GM18526 (cell line): ENCODE measurements around the gene TPGS1.

ENCODE experiments used
- POLR2A ChIP-seq: IDR thresholded peaks from 3 replicates; pipeline ENCODE4 v1.6.1; 2011; ENCODE audit not compliant: insufficient read length; ENCODE audit errors: extremely low read depth

Gene TPGS1, protein sequence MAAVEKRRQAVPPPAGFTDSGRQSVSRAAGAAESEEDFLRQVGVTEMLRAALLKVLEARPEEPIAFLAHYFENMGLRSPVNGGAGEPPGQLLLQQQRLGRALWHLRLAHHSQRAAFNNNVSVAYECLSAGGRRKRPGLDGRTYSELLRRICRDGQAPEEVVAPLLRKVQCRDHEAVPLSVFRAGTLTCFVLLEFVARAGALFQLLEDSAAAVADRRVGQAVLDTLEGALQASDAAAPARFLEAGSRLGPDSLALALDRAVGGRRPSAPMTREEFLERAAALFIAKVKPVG

DNA sequence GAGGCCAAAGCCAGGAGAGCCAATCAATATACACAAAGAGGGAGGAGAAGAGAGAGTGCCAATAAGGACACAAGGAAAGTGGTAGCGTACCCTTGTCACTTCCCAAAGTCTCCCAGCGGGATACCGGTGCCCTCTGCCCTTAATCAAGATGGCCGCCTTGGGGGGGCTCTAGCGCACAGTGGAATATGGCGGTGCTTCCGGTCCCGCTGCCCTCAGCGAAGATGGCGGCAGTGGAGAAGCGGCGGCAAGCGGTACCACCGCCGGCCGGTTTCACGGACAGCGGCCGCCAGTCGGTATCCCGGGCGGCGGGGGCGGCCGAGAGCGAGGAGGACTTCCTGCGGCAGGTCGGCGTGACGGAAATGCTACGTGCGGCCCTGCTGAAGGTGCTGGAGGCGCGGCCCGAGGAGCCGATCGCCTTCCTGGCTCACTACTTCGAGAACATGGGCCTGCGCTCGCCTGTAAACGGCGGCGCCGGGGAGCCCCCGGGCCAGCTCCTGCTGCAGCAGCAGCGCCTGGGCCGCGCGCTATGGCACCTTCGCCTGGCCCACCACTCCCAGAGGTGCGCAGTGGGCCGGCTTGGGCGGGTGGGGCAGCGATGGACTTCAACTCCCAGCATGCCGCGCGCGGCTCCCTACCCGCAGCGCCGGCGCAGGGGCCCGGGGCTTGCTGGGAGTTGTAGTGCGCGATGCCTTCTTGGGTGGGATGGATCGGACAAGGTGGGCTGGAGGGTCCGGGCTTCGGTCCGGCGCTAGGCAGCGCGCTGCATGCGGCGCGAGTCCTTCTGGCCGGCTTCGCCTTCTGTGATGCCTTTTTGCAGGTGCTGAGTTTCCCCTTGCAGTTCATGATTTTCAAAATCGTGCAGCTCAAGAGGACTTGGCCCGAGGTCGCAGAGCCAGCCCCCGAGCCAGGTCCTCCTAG, at the start of gene TPGS1:
TSS of gene TPGS1 (plus strand) at position 212 of the 918 bp plus-strand sequence. CDS start at position 222, 10 bp downstream.
- TF ChIP-seq POLR2A: peak; percentile 48

- no peak for TF ChIP-seq POLR2A
These were observed 49.7 kb upstream of the TPGS1 start for GRCh38 chr19:457636-458035.

DNA sequence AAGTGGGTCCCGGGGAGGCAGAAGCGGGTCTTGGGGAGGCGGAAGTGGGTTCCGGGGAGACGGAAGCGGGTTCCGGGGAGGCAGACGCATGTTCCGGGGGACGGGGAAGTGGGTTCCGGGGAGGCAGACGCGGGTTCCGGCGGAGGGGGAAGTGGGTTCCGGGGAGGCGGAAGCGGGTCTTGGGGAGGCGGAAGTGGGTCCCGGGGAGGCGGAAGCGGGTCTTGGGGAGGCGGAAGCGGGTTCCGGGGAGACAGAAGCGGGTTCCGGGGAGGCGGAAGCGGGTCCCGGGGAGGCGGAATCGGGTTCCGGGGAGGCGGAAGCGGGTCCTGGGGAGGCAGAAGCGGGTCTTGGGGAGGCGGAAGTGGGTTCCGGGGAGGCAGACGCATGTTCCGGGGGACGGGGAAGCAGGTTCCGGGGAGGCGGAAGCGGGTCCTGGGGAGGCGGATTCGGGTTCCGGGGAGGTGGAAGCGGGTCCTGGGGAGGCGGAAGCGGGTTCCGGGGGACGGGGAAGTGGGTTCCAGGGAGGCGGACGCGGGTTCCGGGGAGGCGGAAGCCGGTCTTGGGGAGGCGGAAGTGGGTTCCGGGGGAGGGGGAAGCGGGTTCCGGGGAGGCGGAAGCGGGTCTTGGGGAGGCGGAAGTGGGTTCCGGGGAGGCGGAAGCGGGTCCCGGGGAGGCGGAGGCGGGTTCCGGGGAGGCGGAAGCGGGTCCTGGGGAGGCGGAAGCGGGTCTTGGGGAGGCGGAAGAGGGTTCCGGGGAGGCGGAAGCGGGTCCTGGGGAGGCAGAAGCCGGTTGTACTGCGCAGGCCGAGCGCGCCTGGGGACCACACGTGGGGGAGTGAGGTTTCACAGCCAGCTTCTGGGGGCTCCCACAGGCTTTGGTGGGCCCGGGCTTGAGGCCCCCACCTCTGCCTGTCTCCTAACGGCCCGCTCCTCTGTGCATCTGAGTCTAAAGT, 48.9 kb upstream of the TPGS1 start:
- TF ChIP-seq POLR2A: no peak

- TF ChIP-seq POLR2A: no peak
These were observed 47.4 kb upstream of the TPGS1 start for GRCh38 chr19:459724-460511.

GRCh38 chr19:460877-461720, 46.2 kb upstream of the TPGS1 start, which contains the start of gene SHC2:
Gene SHC2 (minus strand): TSS chr19:461033. CDS start chr19:460996, 37 bp downstream.
- no peak for TF ChIP-seq POLR2A

DNA sequence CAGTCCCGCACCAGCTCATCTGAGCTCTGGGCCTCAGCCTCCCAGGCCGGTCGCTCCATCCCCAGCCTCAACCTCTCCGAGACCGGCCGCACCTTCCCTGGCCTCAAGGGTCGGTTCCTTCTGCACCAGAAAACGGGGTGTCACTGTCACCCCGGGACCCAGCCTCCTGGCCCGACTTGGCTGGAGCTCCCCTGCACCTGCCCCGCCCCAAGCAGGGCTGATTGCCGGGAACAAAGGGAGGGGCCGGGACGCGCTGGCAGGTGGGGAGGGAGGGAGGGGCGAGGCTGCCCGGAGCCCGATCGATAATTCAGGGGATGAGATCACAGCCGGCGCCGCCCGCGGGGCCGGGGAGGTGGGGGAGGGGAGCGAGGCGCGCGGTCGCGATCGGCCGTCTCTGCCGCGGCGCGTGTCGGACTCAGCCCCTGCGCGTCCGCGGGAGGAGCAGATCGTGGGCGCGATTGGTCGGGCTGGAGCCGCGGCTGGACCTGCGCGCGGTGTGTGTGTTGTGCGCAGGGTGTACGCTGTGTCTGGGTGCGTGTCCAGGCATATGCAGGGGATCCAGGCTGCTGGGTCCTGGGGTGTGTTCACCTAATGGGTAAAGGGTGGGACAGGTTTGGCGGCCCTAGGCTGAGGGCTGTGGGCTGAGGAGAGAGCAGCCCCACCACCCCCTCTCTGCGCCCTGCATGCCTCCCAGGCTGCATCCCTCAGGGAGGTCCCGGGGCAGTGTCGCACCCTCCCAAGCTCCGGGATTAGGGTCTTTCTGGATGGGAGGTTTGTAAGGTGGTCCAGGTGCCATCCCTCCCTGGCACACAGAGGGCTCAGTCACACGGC, 45.4 kb upstream of the TPGS1 start:
- TF ChIP-seq POLR2A: no peak

- TF ChIP-seq POLR2A: no peak
These were observed 43.7 kb upstream of the TPGS1 start for GRCh38 chr19:463483-464207.

- no peak for TF ChIP-seq POLR2A
These were observed 43.1 kb upstream of the TPGS1 start for GRCh38 chr19:464208-464545.

DNA sequence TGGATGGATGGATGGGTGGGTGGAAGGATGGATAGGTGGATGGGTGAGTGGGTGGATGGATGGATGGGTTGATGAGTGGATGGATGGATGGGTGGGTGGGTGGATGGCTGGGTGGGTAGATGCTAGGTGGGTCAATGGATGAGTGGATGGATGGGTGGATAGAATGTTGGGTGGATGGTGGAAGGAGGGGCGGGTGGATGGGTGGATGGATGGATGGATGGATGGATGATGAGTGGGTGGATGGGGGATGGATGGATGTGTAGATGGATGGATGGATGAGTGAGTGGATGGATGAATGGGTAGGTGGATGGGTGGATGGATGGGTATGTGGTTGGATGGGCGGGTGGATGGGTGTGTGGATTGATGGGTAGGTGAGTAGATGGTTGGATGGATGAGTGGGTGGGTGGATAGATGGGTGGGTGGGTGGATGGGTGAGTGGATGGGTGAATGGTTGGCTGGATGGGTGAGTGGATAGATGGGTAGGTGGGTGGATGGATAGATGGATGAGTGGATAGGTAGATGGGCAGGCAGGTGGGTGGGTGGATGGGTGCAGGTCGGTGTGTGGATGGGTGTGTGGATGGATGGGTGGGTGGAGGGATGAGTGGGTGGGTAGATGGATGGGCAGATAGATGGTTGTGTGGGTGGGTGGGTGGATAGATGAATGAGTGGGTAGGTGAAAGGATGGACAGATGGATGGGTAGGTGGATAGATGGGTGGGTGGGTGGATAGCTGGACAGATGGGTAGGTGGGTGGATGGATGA, 42.1 kb upstream of the TPGS1 start:
- no peak for TF ChIP-seq POLR2A

DNA sequence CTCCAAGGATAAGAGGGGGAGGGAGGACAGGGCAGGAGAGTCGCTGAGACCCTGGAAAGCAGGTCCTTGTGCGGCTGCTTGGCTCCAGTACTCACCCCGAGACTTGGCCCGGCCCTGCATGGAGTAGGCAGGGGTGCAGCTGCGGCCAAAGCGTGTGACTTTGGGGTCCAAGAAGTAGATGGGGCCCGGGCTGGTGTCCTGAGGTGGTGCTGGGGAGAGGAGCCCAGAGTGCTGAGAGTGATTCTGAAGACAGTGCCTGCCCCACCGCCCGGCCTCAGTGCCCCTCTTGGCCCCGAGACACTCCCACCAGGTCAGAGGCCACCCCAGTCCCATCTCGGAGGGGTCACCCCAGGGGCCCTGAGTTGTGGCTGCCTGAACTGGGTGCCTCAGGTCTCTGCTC, 39.7 kb upstream of the TPGS1 start:
- TF ChIP-seq POLR2A: no peak

DNA sequence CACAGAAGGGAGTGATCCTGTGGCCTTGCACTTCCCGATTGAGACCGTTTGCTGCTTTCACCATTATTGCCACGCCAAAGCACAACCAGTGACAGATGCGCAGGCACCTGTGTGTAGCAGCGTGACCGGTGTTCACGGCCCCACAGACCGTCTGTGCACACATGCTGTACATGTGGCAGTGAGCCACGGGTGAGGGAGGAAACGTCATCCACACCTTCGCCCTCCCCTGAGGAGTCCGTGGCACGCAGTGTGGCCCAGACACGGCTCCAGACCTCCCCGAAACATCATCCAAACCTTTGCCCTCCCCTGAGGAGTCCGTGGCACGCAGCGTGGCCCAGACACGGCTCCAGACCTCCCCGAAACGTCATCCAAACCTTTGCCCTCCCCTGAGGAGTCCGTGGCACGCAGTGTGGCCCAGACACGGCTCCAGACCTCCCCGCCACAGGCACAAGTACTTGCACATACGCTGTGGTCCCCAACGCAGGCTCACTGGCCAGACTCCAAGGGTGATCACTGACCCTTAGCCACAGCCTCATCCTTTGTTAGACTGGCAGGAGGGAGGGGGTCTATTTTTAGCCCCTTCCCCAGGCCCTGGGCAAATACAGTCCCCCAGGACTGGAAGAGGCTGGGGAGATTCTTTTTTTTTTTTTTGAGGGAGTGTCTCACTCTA, 38.6 kb upstream of the TPGS1 start:
- no peak for TF ChIP-seq POLR2A

GRCh38 chr19:469833-470232, 37.5 kb upstream of the TPGS1 start:
- TF ChIP-seq POLR2A: no peak
